HG03060 (cell line): ENCODE data around the gene FAM72B.
"Not testable (repeated sequence)": the region's sequence is repeated elsewhere in the genome, so short reads cannot be mapped to it uniquely, and the experiment has no call there.

ENCODE experiments used
- ATAC-seq: cut with Tn5 transposase; IDR thresholded peaks from one replicate; pipeline ENCODE4 v1.9.1; 2021; ENCODE audit warnings: low read depth, moderate number of reproducible peaks; ENCODE audit not compliant: unreplicated experiment

FAM72B gene

DNA sequence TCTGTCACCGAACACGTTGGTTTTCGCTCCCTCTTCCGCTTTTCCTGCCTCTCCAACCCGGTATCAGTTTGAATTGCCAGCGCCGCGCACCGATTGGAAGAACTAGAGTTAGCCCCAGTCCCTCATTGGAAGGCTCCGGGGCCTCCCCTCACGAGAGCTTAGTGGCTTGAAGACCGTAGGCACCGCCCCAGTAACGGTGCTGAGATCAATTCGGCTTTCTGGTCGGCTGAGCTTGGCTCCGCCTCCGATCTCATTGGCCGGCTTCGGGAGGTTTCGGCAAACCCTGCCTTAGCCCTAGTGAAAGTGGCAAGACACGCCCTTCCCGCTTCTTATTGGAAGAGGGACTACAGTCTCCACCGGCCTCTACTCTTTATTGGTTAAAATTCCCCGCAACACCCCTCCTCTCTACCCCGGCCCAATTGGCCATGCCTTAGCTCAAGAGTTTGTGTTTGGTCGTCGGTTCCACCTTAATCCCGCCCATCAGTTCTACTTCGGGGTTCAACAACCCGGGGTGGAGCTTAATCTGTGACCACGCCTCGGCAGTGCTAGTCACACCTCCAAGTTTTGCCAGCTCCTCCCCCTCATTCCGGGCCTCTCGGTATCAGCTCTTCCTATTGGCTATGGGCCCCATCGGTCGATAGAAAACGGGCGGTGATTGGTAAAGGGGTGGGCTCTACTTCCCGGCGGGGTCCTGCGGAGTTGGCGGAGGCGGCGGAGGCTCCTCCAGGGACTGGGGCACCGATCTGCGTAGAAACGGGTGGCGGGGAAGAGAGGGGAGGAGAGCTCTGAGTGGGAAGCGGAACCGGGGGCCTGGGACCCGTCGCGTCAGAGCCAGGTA lies at the start of gene FAM72B, which contains the start of gene SRGAP2C:
TSS of gene FAM72B (minus strand) at position 51 of the 838 bp plus-strand sequence. CDS start 851 bp downstream, outside the sequence.
TSS of gene SRGAP2C (plus strand) at position 686 of the 838 bp plus-strand sequence. CDS start 2,472 bp downstream, outside the sequence.
- ATAC-seq: peak; percentile 85

DNA sequence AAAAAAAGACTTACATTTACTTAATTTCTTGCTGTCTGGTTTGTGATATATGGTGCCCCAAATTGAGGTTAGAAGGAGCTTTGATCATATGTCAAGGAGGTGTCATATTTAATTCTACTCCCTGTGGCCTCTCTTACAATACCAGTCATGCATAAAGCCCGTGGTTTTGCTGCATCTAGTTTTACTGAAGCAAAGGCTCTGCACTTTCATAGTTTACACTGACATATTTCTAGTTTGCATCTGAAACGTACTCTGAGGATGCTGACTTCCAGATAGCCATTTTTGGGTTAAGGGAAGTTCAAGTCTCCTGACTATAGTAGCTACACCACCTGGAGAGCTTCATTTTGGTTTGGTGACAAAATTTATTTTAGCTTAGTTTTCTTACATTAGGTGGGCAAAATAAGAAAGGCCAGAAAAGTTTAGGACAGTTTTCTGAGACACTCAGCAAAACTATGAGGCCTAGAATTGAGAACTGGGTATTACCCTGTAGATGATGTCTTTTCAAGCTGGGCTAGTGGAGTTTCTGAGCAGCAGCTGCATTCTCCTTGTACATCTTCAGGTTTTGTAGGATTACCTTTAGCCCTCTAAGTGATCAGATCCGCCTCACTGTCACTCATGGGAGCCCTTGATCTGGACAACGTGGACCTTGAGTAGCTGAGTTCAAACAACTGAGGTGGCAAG lies 48.4 kb upstream of the FAM72B start:
- ATAC-seq: not testable (repeated sequence)

DNA sequence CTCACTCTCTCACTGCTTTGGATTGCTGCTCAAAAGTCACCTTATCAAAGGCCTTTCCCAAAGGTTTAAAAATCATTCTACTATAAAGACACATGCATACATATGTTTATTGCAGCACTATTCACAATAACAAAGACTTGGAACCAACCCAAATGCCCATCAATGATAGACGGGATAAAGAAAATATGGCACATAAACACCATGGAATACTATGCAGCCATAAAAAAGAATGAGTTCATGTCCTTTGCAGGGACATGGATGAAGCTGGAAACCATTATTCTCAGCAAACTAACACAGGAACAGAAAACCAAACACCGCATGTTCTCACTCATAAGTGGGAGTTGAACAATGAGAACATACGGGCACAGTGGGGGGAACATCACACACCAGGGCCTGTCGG lies 46.5 kb upstream of the FAM72B start:
- not testable (repeated sequence) for ATAC-seq

DNA sequence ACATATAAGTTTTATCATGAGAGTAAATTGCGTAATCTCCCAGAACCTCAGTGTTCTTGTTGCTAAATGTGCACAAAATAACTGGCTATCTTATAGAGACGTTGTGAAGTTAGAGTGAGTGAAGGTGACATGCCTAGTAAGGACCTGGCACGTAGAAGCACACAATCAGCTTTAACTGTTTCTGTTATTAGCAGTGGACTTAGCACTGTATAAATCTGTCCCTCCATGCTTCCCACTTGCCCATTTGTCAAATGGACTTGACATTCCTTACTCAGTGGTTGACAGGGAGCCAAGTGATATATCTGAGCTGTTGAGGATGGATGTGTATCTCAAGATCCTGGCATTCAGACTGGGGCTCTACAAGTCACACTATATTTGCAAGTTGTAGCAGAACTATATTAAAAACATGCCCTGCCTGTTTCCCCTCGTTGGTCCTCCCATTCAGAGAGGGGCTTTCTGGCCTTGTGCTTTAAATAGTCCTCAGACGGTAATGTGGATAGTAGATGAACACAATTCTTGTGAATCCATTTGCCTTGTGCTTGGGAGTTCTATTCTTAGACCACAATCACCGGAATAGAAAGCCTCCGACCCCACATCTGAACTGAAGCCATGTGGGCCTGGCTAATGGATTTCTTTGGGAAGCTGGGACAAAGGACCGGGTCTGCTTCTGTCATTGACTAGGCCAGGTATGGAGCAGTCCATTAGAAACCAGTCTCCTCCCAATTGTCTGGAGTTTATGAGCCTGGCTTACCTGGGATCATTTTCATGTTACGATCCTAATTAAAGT lies 43.6 kb upstream of the FAM72B start:
- not testable (repeated sequence) for ATAC-seq

DNA sequence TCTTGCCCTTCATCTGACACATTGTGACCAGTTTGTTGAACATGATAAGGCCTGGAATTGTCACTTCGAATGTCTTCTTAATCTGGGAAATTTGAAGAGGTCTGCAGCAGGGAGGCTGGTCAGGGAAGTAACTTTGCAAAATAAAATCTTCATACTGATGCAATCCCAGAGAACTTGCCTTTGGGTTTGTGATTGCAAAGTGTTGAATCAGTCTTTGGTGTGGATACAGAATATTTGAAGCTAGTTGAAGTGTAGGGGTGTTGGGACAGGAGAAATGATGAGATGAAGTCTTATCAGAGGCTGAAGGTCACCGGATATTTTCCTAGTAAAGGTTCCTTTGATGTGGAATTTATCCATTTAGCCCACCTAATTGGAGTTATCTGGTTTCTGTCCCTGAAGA lies 42.8 kb upstream of the FAM72B start:
- not testable (repeated sequence) for ATAC-seq

DNA sequence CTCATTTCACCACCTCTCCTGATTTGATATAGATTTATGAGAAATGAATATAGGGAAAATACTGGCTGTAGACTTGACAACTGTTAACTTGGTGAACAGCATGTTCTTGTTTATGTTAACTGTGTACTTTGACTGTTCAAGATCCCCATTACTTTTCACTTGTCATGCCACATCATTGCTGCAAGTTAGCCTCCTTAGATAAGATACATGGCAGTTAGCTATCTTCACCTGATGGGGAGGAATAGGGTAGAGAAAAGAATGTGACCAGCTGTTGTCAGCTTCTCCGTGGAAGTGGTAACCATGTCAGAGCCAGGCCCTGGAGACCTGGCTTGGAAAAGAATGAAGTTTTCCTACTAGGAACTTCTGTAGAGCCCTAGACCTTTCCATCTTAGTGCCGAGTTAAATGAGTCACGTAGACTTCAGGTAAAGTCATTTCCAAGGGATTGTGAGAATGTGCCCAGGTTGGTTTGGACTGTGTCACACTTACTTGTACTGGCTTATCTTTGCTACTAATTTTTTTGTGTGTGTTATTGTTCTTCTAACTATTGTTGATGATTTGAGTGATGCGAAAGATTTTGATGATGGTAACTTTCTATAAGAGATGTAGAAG lies 42.3 kb upstream of the FAM72B start:
- ATAC-seq: not testable (repeated sequence)

DNA sequence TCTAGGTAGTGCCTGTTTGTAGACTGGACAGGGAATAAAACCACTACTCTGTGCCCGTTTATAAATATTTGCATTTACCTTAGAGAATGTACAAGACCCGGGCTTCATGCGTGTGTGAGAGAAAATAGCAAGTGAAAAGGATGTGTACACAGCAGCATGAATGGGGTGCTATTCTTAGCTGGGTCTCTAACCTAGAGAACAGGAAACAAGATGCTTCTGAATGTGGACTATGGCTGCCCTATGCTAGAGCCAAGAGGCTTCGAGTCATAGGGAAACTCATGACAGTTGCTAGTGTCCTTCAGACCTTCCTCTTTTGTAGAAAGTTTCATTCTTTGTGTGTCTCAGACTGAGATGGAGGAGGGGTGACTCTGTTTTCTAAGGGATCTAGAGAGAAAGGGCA lies 40.6 kb upstream of the FAM72B start:
- peak; percentile 99 for ATAC-seq

DNA sequence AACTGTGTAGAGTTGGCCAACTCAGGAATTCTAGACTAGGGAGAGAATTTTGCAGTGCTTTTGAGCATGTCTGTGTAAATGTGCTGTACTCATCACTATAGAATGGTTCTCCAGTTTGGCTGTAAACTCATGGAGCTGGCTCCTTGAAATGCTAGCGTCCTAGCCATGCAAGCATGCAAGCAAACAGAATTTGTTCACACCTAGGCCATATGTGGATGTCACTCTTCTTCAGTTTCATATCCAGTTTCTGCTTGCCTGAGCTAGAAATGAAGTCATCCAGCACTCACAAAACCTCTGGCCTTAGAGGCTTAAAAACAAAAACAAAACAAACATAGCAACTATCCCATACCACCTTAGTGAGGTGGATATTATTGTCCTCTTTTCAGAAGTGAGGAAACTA lies 37.6 kb upstream of the FAM72B start:
- ATAC-seq: not testable (repeated sequence)

DNA sequence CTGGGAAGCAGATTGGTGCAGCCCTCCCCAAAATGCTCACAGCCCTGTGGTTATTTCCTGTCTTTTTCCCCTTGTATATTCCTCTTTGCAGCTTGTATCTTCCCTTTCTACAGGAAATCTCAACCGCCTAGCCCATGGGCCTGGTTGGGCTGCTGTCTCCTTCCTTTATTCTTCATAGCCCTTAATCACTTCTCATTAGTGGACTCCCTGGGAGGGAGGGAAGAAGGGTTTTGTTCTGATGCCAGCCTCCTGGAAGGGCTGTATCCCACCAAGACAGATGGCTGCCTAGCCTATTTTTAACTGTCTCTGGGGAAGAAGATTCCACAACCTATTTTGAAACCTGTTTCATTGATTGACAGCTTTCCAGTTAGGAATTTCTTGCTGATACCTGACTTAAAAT lies 32.5 kb upstream of the FAM72B start:
- ATAC-seq: not testable (repeated sequence)

DNA sequence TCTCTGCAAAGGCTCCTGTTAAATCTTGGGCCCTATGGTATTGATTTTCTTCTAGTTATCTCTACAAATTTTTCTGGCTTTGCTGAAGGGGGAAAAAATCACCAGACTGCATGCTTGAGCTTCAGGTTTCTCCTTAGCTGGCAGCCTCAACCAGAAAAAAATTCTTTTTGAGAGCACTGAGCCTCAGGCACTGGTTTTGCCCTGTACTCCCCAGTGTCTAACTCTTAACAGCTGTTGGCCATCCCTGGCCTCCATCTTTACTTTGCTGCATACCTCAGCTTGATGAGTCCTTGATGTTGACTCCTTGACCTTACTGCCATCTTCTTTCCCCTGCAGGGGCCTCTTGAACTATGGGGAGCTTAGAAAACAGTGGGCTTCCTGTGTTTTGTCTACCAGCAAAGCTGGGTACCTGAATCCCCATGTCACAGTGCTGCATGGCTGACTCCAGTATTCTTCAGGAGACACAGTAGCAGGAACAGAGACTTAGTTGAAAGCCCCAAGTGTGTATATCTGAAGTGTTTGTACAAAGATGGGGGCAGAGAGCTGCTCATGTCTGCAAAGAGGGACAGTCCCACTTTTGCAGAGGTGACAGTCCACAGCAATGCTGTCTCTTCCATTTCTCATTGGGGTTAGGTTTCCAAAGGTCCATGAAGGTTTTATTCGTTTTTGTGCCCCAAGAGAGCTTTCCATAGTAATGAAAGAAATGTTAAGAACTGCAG lies 31.7 kb upstream of the FAM72B start:
- not testable (repeated sequence) for ATAC-seq

DNA sequence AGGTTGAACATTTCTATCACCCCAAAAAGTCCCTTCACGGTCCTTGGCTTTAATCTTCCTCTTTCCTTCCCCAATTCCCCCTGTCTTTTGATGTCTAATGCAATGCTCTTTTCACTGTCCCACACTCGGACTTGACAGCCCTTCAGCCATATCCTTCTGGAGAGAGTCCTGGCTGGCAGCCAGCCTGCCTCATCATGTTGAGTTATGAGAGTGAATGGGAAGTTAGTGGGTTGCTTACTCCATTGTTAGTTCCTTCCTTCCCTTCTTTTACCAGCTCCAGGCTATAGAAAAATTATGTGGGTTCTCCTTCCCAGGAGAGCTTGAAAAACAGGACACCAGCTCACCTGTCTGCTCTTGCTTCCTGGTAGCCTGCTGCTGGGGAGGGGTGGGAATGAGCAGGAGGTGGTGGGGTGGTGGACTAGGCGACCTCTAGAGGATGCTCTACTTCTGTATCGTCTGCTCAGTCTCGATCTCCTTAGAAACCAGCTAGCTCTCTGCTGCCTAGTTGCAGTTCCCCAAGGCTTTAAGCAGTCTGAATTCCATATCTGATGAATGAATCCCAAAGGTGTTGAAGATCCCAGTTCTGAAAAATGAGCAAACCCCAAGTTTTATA lies 30.5 kb upstream of the FAM72B start:
- ATAC-seq: not testable (repeated sequence)

DNA sequence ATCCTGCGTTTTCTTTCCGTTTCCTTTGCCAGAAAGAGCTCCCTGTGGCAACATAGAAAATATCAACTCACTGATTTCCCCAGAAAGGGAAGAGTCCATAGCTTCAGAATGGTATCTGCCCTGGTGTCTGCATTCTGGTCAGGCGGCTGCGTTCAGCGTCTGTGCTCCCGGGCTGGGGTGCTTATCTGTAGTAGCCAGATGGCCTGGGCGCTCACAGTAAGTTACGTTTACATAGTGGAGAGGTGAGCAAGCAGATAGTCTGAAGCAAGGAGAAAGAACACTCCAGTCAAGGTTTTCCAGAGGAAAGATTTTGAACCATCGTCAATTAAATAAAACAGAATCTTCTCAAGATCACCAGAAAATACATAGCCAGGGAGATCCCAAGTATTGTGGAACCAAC lies 29.4 kb upstream of the FAM72B start:
- ATAC-seq: not testable (repeated sequence)

DNA sequence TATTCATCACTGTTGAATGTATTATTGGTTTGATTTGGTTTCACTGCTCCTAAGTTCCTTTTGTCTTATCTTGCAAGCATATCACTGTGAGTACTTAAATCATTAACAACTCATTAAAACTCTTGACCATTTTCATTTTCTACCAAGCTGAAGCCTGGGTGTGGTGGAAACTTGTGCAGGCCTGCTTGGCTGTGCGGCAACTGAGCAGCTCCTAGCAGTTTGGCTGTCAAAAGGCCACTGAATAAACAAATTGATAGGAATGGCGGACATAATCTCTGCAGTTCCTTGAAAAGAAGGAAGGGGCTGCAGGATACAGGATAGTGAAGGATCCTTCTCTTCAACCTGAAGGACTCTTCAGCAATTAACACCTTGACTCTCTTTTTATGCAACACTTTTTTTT lies 26.6 kb upstream of the FAM72B start:
- not testable (repeated sequence) for ATAC-seq

DNA sequence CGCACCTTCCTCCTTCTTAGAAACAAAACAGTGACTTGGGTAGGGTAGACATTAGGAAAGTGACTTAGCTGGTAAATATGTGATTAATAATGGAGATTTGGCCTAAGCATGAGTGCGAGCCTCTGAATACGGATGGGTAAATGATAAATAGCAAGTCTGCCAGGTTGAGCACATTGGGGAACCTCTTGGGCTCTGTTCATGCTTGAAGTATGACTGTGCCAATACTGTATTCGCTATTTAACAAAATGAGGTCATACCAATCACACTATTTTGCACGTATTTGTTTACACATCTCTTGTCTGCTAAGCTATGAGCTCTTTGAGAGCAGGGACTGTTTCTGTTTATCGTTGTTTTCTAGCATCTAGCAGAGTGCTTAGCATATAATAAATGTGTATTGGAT lies 24.2 kb upstream of the FAM72B start:
- ATAC-seq: not testable (repeated sequence)

DNA sequence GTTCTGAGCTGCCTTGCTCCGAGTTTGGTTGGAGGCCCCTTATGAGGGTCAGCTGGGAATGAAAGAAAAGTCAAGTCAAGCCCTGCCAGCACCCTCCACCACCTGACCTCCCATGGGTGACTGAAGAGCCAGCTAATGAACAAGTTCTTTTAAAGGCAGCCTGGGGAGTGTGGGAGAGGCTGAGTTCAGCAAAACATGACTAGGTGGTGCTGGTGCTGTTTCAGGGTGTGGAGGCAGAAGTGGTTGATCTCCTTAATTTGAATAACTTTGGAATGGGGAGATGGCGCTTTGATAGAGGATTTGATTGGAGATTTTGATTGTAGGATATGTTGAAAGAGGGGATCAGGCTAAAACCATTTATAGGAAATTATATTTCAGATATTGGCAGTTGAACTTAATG lies 23.2 kb upstream of the FAM72B start:
- not testable (repeated sequence) for ATAC-seq

DNA sequence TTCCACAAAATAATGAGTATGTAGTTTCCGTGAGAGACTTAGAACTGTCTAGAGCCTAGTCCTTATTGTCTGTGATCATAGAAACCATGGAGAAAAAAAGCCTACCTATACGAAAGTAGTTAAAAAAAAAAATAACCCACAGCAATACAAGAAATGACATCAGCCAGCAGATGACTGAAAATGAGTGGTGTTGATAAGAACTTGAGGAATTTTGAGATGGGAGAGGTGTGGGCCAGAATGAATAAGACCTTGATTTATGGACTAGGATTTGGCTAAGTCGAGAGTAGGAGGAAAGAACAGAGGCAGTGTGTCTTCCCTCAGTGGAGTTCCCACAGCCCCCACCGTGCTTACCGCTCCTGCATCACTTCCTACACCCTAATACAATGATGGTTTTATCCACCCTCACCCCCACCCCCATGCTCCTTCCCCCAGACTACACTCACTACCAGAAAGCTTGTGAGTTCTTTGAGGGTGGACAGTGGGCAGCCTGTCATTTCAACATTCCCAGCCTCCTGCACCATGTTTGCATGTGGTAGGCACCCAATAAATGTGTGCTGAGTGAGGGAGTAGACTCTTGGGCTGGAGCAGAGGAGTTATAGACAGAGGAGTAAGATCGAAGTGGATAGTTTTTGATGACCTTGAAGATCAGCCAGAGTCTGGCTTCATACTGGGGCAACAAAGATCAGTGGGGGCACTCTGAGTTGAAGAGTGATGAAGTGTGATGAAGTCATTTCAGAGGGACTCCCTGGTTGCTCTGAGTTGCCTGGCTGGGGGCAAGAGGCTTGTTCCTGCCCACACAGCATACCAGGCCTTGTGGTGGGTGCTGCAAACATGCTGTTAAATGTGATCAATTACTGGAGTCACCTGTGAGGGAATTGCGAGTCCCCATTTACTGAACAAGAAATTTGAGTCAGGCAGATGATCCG lies 21.9 kb upstream of the FAM72B start:
- ATAC-seq: not testable (repeated sequence)

DNA sequence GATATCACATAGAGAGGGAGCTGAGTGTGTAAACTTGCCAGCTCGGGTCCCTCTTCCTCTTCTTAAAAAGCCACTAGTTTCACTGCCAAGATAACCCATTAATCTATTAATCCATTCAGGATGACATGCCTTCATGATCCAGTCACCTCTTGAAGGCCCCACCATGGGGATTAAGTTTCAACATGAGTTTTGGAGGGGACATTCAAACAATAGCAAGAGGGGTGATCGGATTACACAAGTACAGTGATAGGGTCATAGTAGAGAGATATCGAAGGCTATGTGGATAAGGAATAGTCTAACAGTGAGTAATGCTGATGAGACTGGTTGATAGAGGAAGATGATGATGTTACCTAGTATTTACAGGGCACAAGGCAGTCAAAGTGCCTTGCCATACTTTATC lies 18.8 kb upstream of the FAM72B start:
- not testable (repeated sequence) for ATAC-seq
